GM20000 (cell line): ENCODE data around the gene NCF4.

Experiments used
- DNase-seq: peaks from one replicate; pipeline ENCODE4 v3.0.0; 2012; ENCODE audit warnings: low spot score
- TF ChIP-seq, protein P1 (sequence below): IDR thresholded peaks from 2 replicates; pipeline ENCODE4 v1.5.1; 2012; ENCODE audit warnings: mild to moderate bottlenecking, control low read depth; ENCODE audit errors: extremely low read depth, missing control alignments

The NCF4 gene

DNA sequence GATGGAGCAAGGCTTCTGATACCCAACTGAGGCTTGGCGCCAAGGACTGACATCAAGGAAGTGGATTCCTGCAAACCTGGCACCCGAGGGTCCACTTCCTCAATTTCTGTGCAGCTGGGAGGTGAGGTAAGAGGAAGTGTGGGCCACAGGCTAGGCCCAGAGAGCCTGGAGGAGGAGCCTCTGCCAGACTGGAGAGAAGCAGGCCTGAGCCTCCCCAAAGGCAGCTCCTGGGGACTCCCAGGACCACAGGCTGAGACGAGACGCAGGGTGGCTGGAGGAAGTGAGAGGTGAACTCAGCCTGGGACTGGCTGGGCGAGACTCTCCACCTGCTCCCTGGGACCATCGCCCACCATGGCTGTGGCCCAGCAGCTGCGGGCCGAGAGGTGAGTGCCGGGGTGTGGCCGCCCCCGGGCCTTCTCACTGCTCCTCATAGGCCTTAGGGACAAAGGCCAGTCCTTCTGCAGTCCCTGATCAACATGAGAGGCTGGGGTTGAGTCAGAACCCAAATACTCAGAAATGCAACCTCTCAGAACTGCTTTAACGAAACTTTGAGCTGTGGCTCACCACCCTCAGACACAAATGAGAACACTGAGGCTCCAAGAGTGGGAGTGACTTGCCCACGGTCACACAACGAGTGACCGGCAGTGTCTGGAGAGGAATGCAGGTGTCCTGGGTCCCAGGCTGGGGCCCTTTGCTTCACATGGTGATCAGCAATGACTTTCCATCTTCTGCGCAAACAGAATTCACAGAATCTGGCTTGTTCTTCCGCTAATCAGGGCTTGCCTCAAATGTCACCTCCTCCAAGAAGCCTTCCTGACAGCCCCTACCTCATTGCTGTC is at the start of gene NCF4:
Gene NCF4, plus strand, starts transcription at position 186 of the 839 bp plus-strand sequence. Its CDS starts 166 bp downstream, at position 352.
- TF ChIP-seq, protein P1, sequence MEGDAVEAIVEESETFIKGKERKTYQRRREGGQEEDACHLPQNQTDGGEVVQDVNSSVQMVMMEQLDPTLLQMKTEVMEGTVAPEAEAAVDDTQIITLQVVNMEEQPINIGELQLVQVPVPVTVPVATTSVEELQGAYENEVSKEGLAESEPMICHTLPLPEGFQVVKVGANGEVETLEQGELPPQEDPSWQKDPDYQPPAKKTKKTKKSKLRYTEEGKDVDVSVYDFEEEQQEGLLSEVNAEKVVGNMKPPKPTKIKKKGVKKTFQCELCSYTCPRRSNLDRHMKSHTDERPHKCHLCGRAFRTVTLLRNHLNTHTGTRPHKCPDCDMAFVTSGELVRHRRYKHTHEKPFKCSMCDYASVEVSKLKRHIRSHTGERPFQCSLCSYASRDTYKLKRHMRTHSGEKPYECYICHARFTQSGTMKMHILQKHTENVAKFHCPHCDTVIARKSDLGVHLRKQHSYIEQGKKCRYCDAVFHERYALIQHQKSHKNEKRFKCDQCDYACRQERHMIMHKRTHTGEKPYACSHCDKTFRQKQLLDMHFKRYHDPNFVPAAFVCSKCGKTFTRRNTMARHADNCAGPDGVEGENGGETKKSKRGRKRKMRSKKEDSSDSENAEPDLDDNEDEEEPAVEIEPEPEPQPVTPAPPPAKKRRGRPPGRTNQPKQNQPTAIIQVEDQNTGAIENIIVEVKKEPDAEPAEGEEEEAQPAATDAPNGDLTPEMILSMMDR: no peak
- DNase-seq: peak; percentile 86

DNA sequence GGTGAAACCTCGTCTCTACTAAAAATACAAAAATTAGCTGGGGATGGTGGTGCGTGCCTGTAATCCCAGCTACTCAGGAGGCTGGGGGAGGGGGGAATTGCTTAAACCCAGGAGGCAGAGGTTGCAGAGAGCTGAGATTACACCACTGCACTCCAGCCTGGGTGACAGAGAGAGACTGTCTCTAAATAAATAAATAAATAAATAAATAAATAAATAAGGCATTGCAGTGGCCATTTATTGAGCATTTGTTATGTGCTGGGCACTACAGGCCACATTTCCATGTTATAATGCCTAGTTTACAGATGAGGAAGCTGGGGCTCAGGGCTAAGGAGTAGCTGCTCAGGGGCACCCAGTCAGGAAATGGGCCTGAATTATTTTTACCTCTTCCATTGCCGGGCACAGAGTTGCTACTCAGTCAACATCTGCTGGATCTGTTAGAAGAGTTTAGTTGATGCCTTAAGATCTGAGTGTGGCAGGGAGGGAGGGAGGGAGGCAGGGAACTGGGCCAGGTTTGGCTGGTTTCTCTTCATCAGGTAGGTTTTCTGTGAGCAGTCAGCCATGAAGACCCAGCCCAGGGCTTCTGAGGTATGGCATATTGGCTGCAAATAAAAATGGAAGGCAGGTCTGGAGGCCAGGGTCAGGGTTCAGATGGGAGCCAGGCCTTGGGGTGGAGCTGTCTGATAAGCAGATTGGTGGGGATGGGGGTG is 49.6 kb upstream of the NCF4 start:
- TF ChIP-seq, protein P1: no peak
- DNase-seq: no peak

DNA sequence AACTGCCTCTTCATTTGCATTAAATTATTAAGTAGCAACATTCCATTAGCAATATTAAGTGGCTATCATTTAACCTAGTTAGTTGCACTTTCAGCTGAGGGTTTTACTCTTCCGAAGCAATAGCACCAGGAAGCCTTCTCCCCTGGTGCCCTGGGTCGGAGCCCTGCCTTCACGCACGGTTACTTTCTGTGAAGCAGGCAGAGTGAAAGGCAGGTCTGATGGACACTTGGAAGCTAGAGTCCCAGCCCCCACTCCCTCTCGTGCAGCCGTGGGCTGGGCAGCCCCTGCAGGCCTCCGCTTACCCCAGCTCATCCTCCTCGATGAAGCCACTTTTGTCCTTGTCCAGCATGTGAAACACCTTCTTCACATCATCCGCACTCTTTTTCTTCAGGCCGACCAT is 46.0 kb upstream of the NCF4 start:
- no peak for DNase-seq

DNA sequence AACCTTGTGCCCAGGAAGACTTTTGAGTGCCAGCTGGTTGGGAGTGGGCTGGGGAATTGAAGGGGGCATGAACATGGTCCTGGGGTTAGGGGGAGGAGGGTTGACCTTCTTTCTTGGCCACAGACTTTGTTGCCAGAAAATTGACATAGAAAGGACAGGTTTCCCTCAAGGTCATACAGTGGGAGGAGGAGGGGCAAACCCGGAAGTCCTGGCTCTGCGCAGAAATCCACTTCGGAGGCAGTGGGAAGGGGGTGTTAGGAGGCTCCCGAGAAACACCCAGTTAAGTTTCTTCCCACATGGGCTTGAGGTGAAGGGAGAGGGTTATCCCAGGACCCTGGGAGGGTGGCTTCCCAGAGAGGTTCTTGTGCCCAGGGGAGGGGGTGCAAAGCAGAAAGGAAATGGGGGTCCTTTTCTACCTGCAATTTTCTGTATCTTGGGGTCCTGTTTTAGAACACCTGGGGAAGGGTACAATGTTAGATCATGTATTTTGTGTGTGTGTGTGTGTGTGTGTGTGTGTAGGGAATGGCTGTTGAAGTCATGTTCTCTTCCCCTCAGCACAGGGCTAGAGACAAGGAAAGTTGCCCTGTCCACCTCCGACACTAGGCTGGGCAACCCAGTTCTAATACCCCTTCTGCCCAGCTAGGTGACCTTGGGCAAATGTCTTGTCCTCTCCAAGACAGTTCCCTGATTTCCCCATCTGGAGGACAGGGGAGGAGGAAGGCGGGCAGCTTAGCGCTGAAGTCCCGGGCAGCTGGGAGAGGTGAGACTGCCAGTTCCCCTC is 45.1 kb upstream of the NCF4 start:
- TF ChIP-seq, protein P1: no peak
- peak; percentile 40 for DNase-seq

More for the DNA sequence above, 46.0 kb upstream of the NCF4 start:
- TF ChIP-seq, protein P1: no peak

DNA sequence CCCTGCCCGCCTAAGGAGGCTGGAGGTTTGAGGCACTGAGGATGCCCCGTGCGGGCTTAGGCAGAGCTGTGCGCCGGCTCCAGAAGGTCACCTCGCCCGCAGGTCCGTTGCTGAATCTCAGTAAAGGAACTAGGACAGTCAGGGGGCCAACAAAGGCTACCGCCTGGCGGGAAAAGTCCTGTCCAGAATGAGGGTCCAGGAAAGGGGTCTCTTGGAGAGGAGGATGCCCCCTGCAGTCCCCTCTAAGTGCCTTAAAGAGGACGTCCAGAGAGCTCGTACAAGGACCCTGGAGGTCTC is 44.5 kb upstream of the NCF4 start:
- TF ChIP-seq, protein P1: no peak
- no peak for DNase-seq

DNA sequence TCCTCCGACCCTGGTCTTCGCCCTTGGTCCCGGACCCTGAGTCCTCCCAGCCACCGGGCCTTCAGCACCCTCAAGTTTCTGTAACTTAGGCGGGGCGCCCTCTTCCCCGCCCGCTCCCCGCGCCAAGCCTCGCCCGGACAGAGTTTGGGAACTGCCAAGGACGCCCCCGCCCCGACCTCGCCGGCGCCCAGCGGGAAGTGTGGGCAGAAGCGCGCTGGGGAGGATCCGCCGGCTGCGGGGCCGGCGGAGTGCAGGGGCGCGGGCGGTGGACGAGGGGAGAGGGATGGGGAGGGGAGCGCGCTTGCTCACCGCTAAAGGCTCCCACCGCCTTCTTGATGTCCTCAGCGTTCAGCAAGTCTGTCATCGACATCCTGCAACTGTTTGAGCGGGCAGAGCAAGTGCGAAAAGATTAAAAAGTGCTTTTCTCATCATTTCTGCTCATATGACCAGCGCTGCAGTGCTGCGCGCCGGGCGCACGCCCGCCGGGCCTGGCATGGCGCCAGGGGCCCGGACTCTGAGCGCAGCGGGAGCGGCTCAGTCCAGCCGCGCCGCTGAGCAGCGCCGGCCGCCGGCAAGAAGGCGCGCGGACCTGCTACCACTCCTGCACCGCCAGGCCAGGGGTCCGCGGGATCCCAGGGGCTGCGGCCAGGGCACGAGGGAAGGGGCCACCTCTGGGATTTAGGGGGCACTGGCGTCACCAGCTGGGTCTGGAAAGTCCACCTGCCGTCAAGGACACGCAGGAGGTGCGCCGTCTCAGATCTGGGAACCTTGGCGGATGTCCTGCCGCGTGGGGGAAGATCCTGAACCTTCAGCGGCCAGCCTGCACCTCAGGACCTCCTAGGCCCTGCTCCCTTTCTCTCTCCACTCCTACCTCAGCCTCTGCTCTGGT is 43.9 kb upstream of the NCF4 start, which contains the start of gene PVALB:
Gene PVALB, minus strand, starts transcription at position 400 of the 889 bp plus-strand sequence. Its CDS starts 30 bp downstream, at position 370.
- TF ChIP-seq, protein P1: no peak
- DNase-seq: no peak
